ENCODE data around the gene HAGHL.

Gene HAGHL

DNA sequence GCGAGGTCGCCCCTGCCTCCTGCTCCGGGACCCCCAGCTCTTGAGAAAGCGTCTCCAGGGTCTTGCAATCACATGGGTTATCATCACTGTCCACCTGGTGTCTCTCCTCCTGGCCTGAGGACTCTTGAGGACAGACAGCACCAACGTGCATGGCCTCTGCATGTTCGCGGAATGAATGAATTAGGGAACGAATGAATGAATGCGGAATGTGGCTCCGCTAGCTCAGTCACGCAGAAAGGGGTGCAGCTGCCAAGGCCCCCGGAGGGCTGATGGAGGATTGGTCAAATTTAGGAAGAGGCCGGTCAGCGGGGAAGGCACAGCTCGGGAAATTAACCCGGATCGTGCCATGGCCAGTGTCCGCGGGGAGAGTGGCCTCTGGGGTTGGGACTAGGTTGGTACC is 24.6 kb upstream of the HAGHL start:
- H3K27ac ChIP-seq = no peak overlapping the region
- no peaks in the 10 kb centered on the region for H3K9me3 ChIP-seq (ENCODE audit: severe bottlenecking)
- TF ChIP-seq CTCF (IDR thresholded peaks at IDR 0.05; ENCODE audit: low read depth, low read length) = no peak
- DNase-seq = no peak
- no peak overlapping the region for H3K4me3 ChIP-seq (ENCODE audit: low read depth, low read length)
- peaks cover 4% of the 10 kb centered on the region for H3K27me3 ChIP-seq (ENCODE audit: insufficient read depth, low read depth, severe bottlenecking)
- peaks cover 18% of the 10 kb centered on the region for H3K36me3 ChIP-seq

- no peak for TF ChIP-seq CTCF (IDR thresholded peaks at IDR 0.05; ENCODE audit: low read depth, low read length)
- Histone ChIP-seq H3K9me3 (ENCODE audit: severe bottlenecking) (no peaks in the 10 kb centered on the region), H3K27ac (no peak overlapping the region), H3K36me3 (peaks cover 18% of the 10 kb centered on the region), H3K4me3 (ENCODE audit: low read depth, low read length) (no peak overlapping the region), H3K27me3 (ENCODE audit: insufficient read depth, low read depth, severe bottlenecking) (peaks cover 4% of the 10 kb centered on the region)
- no peak for DNase-seq
Observed at GRCh38 chr16:703406-703805, 23.5 kb upstream of the HAGHL start.

DNA sequence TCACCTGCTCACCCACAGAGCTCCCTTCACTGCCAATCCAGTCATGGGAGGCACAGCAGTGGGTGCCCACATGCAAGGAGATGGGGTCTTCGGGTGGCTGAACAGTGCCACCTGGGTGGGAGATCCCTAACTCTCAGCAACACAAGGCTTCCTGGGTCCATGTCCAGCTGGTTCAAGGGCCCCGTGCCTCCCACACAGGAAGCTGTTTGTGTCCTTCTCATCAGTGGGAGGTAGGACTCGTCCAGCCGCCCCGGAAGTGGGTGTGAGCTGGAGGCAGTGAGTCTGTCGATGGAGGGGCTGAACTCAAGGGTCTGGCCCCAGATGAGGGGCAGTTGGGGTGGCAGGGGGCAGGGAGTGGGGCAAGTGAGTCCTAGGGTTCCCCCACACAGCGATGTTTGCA is 22.9 kb upstream of the HAGHL start:
- H3K27ac ChIP-seq = peak overlapping the region; percentile 91
- peaks cover 5% of the 10 kb centered on the region for H3K27me3 ChIP-seq (ENCODE audit: insufficient read depth, low read depth, severe bottlenecking)
- peaks cover 16% of the 10 kb centered on the region for H3K36me3 ChIP-seq
- peak overlapping the region; percentile 88 for H3K4me3 ChIP-seq (ENCODE audit: low read depth, low read length)
- no peak for DNase-seq
- TF ChIP-seq CTCF (IDR thresholded peaks at IDR 0.05; ENCODE audit: low read depth, low read length) = no peak
- no peaks in the 10 kb centered on the region for H3K9me3 ChIP-seq (ENCODE audit: severe bottlenecking)

GRCh38 chr16:704552-705380 is 22.1 kb upstream of the HAGHL start:
- peak overlapping the region; percentile 88 for H3K4me3 ChIP-seq (ENCODE audit: low read depth, low read length)
- H3K27me3 ChIP-seq (ENCODE audit: insufficient read depth, low read depth, severe bottlenecking) = peaks cover 12% of the 10 kb centered on the region
- DNase-seq = peak; percentile 77
- TF ChIP-seq CTCF (IDR thresholded peaks at IDR 0.05; ENCODE audit: low read depth, low read length) = no peak
- H3K9me3 ChIP-seq (ENCODE audit: severe bottlenecking) = no peaks in the 10 kb centered on the region
- H3K27ac ChIP-seq = peak overlapping the region; percentile 91
- H3K36me3 ChIP-seq = peaks cover 15% of the 10 kb centered on the region

DNA sequence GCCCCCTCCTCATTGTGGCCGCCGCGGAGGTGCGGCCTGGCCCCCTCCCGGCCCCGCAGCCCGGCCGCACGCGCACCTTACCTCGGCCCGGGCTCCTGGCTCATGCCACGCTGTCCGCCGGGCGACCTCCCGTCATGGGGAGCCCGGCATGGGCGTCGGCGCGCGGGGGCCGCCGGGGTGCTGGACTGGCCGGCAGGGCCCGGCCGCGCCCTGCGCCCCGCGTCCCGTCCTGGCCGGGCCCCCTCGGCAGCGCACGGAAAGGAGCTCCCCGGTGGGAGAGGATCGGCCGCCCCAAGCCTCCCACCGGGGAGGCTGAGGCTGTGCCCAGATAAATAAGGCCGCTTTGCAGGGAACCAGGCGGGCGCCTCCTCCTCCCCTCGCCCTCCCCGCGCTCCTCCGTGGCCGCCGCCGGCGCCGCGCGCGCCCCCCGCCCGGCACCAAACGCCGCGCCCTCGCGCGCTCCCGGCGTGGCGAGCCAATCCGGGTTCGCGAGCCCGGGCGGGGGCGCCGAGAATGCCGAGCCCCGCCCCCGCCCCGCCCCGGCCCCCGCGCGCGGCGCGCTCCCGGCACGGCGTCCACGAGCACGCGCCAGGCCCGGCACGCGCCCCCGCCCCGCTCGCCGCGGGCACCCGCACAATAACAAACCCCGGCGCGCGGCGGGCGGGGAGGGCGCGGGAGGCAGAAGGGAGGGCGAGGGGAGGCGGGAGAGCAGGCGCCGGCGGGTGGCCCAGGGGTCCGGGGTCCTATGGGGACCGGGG is 21.3 kb upstream of the HAGHL start, which contains the start of gene FBXL16:
Gene FBXL16 (minus strand): TSS at position 371 of the 758 bp plus-strand sequence. CDS start 8,396 bp downstream, outside the sequence.
- Histone ChIP-seq H3K4me3 (ENCODE audit: low read depth, low read length) (peak within 1 kb of the TSS; percentile 88), H3K9me3 (ENCODE audit: severe bottlenecking) (no peaks in the 10 kb centered on the region), H3K36me3 (peaks cover 15% of the 10 kb centered on the region), H3K27me3 (ENCODE audit: insufficient read depth, low read depth, severe bottlenecking) (peaks cover 12% of the 10 kb centered on the region), H3K27ac (peak within 1 kb of the TSS; percentile 91)
- no peak for TF ChIP-seq CTCF (IDR thresholded peaks at IDR 0.05; ENCODE audit: low read depth, low read length)
- peak; percentile 71 for DNase-seq
